GM19455 (cell line): Measurements from ENCODE around the gene ZNF695.
"Not testable (repeated sequence)": the region's sequence is repeated elsewhere in the genome, so short reads cannot be mapped to it uniquely, and the experiment has no call there.

Experiments
- ATAC-seq: cut with Tn5 transposase; IDR thresholded peaks from one replicate; pipeline ENCODE4 v1.9.1; 2021; ENCODE audit not compliant: unreplicated experiment

The ZNF695 gene

DNA sequence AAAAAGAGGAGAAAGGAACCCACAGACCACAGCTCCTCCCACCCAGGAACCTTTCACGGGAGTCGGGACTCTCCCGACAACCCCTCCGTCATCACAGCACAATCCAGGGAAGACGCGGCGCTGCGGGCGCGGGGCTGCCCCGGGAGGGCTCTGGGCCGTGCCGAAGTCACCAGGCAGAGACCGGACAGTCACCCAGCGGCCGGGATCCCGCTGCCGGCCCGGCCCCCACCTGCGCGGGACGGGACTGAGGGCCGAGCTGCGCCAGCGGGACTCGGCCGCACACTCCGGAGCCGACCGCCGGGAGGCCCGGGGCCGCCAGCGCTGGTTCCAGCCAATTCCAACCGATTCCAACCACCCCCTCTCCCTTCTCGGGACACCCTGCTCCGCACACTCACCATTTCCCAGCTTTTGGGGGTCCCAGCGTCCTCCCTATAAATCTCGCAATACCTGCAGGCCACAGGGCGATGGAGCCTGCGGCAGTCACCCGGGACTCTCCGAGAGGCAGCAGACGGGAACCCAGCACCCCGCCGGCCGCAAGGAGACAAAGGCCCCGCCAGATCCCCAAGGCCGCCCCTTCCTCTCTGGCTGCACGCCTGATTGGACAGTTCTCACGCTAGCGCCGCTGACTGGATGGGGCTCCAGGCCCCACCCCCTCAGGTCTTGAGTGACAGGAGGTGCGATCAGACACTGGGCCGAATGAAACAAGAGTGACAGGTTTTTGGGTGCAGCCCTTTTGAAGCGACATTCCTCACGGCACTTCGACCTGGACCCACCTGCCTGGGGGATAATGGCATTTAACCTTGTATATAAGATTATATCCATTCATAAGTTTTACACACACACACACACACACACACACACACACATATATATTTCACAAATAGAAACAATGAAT, at the start of gene ZNF695:
ZNF695 (minus strand) TSS at position 547 of the 895 bp plus-strand sequence; CDS start at position 398, 149 bp downstream.
- ATAC-seq: peak; percentile 99

DNA sequence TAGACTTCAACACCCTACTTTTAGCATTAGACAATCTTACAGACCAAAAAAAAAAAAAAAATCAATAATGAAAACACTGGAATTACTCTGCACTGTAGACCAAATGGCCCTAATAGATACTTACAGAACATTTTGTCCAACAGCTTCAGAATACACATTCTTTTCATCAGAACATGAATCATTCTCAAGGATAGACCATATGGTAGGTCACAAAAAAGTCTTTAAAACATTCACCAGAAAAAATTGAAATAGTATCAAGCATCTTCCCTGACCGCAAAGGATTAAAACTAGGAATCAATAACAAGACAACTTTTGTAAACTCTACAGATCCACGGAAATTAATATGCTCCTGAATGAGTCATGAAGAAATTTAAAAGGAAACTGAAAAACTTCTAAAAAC, 48.2 kb upstream of the ZNF695 start:
- ATAC-seq: no peak

DNA sequence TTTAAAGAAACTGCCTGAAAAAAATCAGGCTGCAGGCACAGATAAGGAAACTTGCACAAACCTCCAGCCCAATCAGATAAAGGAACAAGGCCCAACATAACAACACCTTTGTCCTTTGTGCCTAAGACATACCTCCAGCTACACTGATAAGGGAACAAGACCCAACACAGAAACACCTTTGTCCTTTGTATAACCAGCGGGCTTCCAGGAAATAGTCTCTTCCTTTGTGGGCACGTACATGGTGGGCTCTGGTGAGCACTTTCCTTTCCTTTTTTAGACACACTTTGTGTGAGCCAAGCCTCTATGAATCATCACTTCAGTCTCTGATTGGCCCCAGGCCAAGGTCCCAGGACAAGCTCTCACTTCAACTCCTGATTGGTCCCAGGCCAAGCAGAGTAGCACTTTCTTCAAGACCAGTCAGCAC, 47.1 kb upstream of the ZNF695 start:
- no peak for ATAC-seq

DNA sequence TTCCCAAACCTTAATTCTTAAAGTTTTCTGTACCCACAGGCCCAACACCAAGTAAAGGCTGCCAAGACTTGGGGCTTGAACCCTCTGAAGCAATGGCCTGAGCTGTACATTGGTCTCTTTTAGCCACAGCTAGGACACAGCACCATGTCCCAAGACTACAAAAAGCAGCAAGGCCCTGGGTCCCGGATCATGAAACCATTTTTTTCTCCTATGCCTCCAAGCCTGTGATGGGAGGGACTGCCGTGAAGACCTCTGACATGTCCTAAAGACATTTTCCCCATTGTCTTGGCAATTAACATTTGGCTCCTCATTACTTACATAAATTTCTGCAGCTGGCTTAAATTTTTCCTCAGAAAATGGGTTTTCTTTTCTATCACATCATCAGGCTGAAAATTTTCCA, 39.8 kb upstream of the ZNF695 start:
- no peak for ATAC-seq

DNA sequence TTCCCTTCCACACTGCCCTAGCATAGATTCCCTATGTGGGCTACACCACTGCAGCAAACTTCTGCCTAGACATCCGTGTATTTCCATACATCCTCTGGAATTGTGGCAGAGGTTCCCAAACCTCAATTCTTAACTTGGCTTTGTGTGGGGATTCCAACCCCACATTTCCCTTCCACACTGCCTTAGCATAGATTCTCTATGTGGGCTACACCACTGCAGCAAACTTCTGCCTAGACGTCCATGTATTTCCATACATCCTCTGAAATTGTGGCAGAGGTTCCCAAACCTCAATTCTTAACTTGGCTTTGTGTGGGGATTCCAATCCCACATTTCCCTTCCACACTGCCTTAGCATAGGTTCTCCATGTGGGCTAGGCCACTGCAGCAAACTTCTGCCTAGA, 39.4 kb upstream of the ZNF695 start:
- no peak for ATAC-seq

DNA sequence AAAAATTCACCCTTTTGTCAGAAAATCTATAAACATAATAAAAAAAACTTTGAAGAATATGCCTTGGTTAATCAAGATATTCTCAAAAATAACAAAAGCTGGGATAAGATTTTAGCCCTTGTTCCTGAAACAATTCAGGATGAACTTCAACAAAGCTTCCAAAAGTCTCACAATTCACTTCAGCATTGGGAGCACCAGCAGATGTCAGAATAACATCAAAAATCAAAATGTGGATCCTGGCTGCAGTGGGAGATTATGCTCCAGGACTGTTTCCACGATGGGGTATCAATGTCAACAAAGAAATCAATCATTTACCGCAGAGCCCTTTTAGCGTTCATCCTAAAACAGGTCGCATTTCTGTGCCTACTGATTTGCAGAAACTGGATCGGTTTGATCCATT, 35.5 kb upstream of the ZNF695 start:
- ATAC-seq: no peak

DNA sequence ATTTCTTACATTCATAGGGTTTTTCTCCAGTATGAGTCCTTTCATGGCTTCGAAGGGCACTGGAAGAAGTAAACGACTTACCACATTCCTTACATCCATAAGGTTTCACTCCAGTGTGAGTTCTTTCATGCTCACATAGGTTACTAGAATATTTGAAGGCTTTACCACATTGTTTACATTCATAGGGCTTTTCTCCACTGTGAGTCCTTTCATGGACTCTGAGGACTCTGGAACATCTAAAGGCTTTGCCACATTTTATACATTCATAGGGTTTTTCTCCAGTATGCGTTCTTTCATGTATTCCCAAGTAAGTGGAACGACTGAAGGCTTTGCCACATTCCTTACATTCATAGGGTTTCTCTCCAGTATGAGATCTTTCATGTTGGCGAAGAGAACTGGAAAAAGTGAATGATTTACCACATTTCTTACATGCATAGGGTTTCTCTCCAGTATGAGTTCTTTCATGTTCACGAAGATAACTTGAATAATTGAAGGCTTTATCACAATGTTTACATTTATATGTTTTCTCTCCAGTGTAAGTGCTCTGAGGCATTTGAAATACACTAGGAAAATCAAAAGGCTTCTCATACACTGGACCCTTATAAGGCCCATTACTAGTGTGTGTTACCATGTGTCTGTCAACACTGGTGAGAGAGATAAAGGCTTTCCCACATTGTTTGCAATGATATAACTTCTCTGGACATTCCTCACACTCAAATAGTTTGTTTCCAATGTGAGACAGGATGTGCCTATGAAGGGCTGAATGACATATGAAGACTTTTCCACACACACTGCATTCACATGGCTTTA, 29.9 kb upstream of the ZNF695 start:
- ATAC-seq: no peak

DNA sequence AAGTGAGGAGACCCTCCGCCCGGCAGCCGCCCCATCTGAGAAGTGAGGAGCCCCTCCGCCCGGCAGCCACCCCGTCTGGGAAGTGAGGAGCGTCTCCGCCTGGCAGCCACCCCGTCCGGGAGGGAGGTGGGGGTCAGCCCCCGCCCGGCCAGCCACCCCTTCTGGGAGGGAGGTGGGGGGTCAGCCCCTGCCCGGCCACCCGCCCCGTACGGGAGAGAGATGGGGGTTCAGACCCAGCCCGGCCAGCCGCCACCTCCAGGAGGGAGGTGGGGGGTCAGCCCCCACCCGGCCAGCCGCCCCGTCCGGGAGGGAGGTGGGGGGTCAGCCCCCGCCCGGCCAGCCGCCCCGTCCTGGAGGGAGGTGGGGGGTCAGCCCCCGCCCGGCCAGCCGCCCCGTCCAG, 24.4 kb upstream of the ZNF695 start:
- not testable (repeated sequence) for ATAC-seq

DNA sequence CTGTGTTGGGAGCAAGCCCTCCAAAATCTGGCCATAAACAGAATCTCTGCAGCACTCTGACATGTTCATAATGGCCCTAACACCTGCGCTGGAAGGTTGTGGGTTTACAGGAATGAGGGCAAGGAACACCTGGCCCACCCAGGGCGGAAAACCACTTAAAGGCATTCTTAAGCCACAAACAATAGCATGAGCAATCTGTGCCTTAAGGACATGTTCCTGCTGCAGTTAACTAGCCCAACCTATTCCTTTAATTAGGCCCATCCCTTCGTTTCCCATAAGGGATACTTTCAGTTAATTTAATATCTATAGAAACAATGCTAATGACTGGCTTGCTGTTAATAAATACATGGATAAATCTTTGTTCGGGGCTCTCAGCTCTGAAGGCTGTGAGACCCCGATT, 16.8 kb upstream of the ZNF695 start:
- not testable (repeated sequence) for ATAC-seq

DNA sequence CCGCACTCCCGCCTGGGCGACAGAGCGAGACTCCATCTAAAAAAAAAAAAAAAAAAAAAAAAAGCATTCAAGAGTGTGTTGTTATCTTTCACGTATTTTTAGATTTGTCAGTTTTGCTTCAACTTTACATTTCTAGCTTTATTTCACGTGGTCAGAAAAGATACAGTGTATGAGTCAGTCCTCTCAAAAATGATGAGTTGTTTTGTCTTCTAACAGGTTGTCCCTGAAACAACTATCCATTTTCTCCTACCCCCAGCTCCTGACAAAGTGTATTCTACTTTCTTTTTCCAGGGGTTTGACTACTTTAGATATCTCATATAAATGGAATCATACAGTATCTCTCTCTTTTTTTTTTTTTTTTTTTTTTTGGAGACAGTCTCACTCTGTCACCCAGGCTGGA, 5.5 kb upstream of the ZNF695 start:
- ATAC-seq: no peak

DNA sequence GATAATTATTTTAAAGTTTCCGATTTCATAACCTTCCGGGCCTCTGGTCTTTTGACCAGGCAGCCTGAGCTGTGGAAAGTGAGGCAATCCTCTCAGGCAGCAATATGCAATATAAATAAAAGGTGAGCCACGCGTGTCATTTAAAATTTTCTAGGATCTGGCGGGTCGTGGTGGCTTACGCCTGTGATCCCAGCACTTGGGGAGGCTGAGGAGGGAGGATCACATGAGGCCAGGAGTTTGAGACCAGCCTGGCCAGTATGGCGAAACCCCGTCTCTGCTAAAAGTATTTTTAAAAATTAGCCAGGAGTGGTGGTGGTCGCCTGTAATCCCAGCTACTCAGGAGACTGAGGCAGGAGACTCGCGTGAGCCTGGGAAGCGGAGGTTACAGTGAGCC, 546 bp upstream of the ZNF695 start:
- no peak for ATAC-seq

DNA sequence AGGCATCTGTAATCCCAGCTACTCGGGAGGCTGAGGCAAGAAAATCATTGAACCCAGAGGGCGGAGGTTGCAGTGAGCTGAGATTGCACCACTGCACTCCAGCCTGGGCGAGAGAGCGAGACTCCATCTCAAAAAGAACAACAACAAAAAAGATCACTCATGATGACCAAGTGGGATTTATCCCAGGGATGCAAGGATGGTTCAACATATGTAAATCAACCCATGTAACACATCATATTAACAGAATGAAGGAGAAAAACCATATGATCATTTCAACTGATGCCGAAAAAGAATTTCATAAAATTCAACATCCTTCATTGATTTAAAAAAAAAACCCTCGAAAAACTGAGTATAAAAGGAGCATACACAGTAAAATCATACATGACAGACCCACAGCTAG, 3.8 kb downstream of the ZNF695 start:
- ATAC-seq: not testable (repeated sequence)

DNA sequence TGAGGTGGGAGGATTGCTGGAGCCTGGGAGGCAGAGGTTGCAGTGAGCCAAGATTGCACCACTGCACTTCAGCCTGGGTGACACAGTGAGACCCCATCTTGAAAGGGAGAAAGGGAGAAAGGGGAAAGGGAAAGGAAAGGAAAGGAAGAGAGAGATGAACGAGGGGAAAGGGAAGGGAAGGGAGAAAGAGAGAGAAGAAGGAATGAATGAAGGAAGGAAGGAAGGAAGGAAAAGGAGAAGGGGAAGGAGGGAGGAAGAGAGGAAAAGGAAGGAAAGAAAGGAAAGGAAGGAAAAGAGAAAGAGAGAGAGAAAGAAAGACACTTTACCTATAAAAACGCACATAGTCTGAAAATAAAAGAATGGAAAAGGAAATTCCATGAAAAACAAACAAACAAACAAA, 18.0 kb downstream of the ZNF695 start:
- ATAC-seq: no peak

DNA sequence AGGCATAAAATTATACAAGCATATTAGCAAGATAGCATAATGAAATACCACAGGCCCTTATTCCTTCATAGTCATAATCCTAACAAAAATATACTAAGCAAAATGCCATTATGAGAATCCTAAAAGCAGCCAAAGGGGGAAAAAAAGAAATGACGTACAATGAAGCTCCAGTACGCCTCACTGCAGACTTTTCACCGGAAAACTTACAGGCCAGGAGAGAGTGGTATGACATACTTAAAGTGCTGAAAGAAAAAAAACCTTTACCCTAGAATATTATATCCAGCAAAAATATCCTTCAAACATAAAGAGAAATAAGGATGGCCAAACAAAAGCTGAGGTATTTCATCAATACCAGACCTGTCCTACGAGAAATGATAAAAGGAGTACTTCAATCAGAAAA, 19.5 kb downstream of the ZNF695 start:
- ATAC-seq: no peak

DNA sequence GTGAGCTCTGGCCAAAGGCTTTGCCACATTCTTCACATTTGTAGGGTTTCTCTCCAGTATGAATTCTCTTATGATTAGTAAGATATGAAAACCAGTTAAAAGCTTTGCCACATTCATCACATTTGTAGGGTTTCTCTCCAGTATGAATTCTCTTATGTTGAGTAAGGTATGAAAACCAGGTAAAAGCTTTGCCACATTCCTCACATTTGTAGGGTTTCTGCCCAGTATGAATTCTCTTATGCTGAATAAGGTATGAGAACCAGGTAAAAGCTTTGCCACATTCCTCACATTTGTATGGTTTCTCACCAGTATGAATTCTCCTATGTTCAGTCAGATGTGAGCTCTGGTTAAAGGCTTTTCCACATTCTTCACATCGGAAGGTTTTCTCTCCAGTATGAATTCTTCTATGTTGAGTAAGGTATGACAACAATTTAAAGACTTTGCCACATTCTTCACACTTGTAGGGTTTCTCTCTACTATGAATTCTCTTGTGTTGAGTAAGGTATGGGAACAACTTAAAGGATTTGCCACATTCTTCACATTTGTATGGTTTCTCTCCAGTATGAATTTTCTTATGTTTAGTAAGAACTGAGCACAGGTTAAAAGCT, 20.7 kb downstream of the ZNF695 start:
- no peak for ATAC-seq

DNA sequence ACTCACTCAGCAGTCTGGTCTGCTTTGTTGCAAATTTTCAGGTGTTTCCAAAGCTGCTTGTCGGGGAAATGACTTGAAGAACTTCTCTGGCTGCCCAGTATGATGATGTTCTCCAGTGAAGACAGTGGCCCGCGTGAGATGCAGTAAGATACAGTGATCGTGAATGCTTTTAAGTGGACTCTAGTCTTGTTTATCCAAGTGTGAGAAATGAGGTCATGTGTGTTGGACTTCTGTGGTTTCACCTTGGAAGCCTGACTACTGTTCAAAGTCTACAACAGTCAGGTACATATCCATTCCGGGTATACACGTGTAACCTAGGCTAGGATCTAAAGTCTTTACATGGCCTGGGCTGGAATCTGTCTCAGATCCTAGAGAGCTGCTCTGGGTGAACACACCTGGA, 29.1 kb downstream of the ZNF695 start:
- ATAC-seq: no peak

DNA sequence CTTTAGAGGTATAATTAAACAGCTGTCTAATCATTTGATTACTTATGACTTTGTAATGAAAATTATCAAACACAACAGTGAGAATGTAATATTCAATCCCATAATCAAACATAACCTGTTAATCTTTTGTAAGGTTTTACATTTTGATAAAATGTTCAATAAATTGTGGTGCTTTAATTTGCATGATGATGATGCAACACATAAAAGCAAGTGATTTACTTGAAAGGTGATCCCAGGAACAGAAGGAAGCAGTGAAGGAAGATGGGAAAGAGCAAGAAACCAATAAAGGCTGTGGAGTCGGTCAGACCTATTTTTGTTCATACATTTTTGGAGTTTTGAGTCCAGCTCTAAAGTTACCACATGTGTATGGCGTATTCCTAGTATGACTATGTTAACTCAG, 29.6 kb downstream of the ZNF695 start:
- no peak for ATAC-seq

DNA sequence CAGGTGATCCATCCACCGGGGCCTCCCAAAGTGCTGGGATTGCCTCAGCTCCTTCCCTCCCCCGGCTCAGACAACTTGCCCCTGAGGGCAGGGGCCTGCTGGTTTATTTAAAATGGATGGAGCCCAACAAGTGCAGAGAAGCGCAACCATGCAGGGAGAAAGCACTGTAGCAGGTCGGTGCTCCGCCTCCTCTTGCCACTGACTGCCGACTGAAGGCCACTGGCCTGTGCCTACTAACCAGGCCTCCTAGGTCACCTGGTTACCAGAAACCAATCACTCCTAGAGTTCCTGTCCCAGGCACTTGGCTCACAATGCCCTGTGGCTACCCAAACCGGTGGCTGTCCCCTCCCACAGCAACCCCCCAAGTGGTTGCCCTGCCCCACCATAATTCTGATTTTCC, 35.9 kb downstream of the ZNF695 start:
- ATAC-seq: no peak

DNA sequence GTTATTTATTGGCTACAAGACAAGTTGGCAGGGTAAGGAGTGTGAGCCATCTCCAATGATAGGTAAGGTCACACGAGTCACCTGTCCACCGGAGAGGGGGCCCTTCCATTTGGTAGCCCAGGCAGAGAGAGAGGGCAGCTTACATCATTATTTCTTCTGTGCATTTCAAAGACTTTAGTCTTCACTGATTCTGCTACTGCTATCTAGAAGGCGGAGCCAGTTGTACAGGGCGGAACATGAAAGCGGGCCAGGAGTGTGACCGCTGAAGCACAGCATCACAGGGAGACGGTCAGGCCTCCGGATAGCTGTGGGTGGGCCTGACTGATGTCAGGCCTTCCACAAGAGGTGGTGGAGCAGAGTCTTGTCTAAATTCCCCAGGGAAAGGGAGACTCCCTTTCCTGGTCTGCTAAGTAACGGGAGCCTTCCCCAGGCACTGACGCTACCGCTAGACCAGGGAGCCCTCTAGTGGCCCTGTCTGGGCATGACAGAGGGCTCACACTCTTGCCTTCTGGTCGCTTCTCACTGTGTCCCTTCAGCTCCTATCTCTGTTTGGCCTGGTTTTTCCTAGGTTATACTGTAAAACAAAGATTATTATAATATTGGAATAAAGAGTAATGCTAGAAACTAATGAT, 36.7 kb downstream of the ZNF695 start:
- no peak for ATAC-seq

DNA sequence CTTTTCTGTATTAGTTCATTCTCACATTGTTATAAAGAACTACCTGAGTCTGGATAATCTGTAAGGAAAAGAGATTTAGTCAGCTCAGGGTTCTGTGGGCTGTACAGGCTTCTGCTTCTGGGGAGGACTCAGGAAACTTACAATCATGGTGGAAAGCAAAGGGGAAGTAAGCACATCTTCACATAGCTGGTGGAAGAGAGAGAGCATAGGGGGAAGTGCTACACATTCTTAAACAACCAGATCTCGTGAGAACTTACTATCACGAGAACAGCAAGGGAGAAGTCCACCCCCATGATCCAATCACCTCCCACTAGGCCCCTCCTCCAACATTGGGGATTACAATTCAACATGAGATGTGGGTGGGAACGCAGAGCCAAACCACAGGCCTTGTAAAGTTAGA, 38.2 kb downstream of the ZNF695 start:
- no peak for ATAC-seq

DNA sequence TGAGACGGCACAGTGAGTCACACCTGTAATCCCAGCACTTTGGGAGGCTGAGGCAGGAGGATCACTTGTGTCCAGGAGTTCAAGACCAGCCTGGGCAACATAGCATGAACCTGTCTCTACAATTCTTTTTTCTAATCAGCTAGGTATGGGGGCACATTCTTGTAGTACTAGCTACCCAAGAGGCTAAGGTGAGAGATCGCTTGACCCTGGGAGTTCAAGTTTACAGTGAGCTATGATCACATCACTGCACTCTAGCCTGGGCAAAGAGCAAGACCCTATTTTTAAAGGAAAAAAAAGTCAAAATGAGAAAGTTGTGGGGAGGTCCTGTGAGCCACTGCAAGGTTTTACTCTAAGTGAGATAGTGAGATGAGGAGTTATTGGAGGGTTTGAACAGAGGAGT, 41.4 kb downstream of the ZNF695 start:
- ATAC-seq: no peak
